Caco-2 (cell line): ENCODE data around the gene YIPF1. TPM values are rescaled to one million over a fixed set of nuclear protein-coding genes. Genes with fewer than 3 reads are reported as not detected.

Source experiments
- BruUV-seq: library from RNA; stranded (reverse); fragments of 400-500 nt; replicated peaks from 2 replicates; lab custom pipeline; 2021; lab: Mats Ljungman, UMichigan
- CTCF ChIA-PET: fragments of 300-600 bp; sonication (Branson Sonifier 250); formaldehyde crosslinking; loops from one replicate; lab custom pipeline; 2022; ENCODE audit warnings: antibody characterized with exemption; lab: Charles Lee
- POLR2A ChIA-PET: fragments of 300-600 bp; sonication (Branson Sonifier 250); formaldehyde crosslinking; loops from one replicate; lab custom pipeline; 2022; ENCODE audit warnings: antibody characterized with exemption; lab: Charles Lee
- DNase-seq, 2 experiments: peaks; one replicate each; pipeline versions ENCODE4 v3.0.0 to v3.0.0-alpha.2; 2020 to 2022
- H3K27me3 ChIP-seq: replicated peaks from 2 replicates; pipeline ENCODE4 v1.6.0; 2011; ENCODE audit warnings: low read length; ENCODE audit not compliant: control insufficient read depth, insufficient read depth
- H3K36me3 ChIP-seq: 2 replicates; pipeline ENCODE4 v1.5.1; 2011; ENCODE audit warnings: low read length; ENCODE audit not compliant: control insufficient read depth, insufficient read depth
- H3K4me1 ChIP-seq: fragments of 250-450 bp; sonication (Bioruptor Pico); 2 replicates; pipeline ENCODE4 v1.5.1; 2020; ENCODE audit warnings: mild to moderate bottlenecking
- H3K4me3 ChIP-seq: 2 replicates; pipeline ENCODE4 v1.5.1; 2011; ENCODE audit warnings: low read depth, mild to moderate bottlenecking, control low read depth, low read length
- H3K9me3 ChIP-seq: fragments of 250-450 bp; sonication (Bioruptor Pico); 2 replicates; pipeline ENCODE4 v1.5.1; 2020; ENCODE audit warnings: mild to moderate bottlenecking, moderate library complexity
- H3K27ac Mint-ChIP-seq: one replicate; pipeline ENCODE4 v1.8.0; 2022; ENCODE audit warnings: mixed read lengths; ENCODE audit not compliant: unreplicated experiment
- H3K27me3 Mint-ChIP-seq: one replicate; pipeline ENCODE4 v1.8.0; 2022; ENCODE audit warnings: mixed read lengths; ENCODE audit not compliant: insufficient read depth, unreplicated experiment
- H3K36me3 Mint-ChIP-seq: one replicate; pipeline ENCODE4 v1.8.0; 2022; ENCODE audit warnings: mild to moderate bottlenecking, mixed read lengths; ENCODE audit not compliant: insufficient read depth, unreplicated experiment
- H3K4me1 Mint-ChIP-seq: one replicate; pipeline ENCODE4 v1.8.0; 2022; ENCODE audit warnings: low read depth, mixed read lengths; ENCODE audit not compliant: unreplicated experiment
- H3K4me3 Mint-ChIP-seq: one replicate; pipeline ENCODE4 v1.8.0; 2022; ENCODE audit warnings: mild to moderate bottlenecking, moderate library complexity, mixed read lengths; ENCODE audit not compliant: unreplicated experiment
- H3K9me3 Mint-ChIP-seq: one replicate; pipeline ENCODE4 v1.8.0; 2022; ENCODE audit warnings: mixed read lengths; ENCODE audit not compliant: unreplicated experiment
- CTCF ChIP-seq, 2 experiments: fragments of 200-600 bp in 1 of 2; IDR thresholded peaks; 1 replicate in 1 of 2; 2 replicates in 1 of 2; pipeline versions ENCODE4 v1.5.1 to v1.8.0; 2011 to 2022; ENCODE audit warnings: antibody characterized with exemption in 1 of 2, control low read depth in 1 of 2, inconsistent platforms in 1 of 2, low read depth in 1 of 2, low read length in 1 of 2, mild to moderate bottlenecking in 1 of 2, moderate library complexity in 1 of 2; ENCODE audit not compliant: insufficient read depth in 1 of 2, severe bottlenecking in 1 of 2, unreplicated experiment in 1 of 2
- intact Hi-C: fragments of 100-400 bp; cut with micrococcal nuclease; formaldehyde crosslinking; loops from one replicate; pipeline ENCODE4 v1.10.0; 2022; ENCODE audit not compliant: unreplicated experiment
- total RNA-seq: library from RNA; stranded (reverse); gene quantifications from 2 replicates; pipeline ENCODE4 v1.2.3, GENCODE V29; 2022

YIPF1 gene
- total RNA-seq, 1 experiment from 2014 or later = 17.2 TPM

GRCh38 chr1:53833393-53833792 is 56.2 kb downstream of the YIPF1 start:
- Histone ChIP-seq H3K9me3 (no peaks in the 10 kb centered on the region), H3K36me3 (no peaks in the 10 kb centered on the region), H3K27me3 (no peaks in the 10 kb centered on the region), H3K4me1 (no peaks in the 10 kb centered on the region), H3K4me3 (no peak overlapping the region)
- no peak overlapping the region for H3K27ac Mint-ChIP-seq
- H3K9me3 Mint-ChIP-seq = no peaks in the 10 kb centered on the region
- ChIA-PET CTCF (no interaction called here), POLR2A (no interaction called here)
- TF ChIP-seq CTCF (IDR thresholded peaks at IDR 0.05; ENCODE audit: insufficient read depth in 1 of 2, low read depth in 1 of 2, low read length in 1 of 2, severe bottlenecking in 1 of 2, unreplicated experiment in 1 of 2) = no peak
- no peak for DNase-seq
- H3K27me3 Mint-ChIP-seq = no peaks in the 10 kb centered on the region
- H3K4me1 Mint-ChIP-seq = no peaks in the 10 kb centered on the region
- H3K36me3 Mint-ChIP-seq = peaks cover 21% of the 10 kb centered on the region
- no TSS peak for BruUV-seq
- intact Hi-C loops = no loop called here
- H3K4me3 Mint-ChIP-seq = no peak overlapping the region

GRCh38 chr1:53826367-53826766 is 63.2 kb downstream of the YIPF1 start:
- intact Hi-C loops = no loop called here
- H3K9me3 Mint-ChIP-seq = no peaks in the 10 kb centered on the region
- ChIA-PET CTCF (no interaction called here), POLR2A (no interaction called here)
- H3K27me3 ChIP-seq = no peaks in the 10 kb centered on the region
- no peak overlapping the region for H3K4me3 Mint-ChIP-seq
- H3K36me3 ChIP-seq = no peaks in the 10 kb centered on the region
- no peak for TF ChIP-seq CTCF (IDR thresholded peaks at IDR 0.05; ENCODE audit: insufficient read depth in 1 of 2, low read depth in 1 of 2, low read length in 1 of 2, severe bottlenecking in 1 of 2, unreplicated experiment in 1 of 2)
- H3K36me3 Mint-ChIP-seq = peaks cover 46% of the 10 kb centered on the region
- DNase-seq = no peak
- no peak overlapping the region for H3K4me3 ChIP-seq
- no peak overlapping the region for H3K27ac Mint-ChIP-seq
- no peaks in the 10 kb centered on the region for H3K4me1 ChIP-seq
- H3K9me3 ChIP-seq = no peaks in the 10 kb centered on the region
- no TSS peak for BruUV-seq
- no peaks in the 10 kb centered on the region for H3K4me1 Mint-ChIP-seq
- no peaks in the 10 kb centered on the region for H3K27me3 Mint-ChIP-seq

- H3K36me3 Mint-ChIP-seq = peaks cover 44% of the 10 kb centered on the region
- Histone ChIP-seq H3K4me1 (no peaks in the 10 kb centered on the region), H3K27me3 (no peaks in the 10 kb centered on the region), H3K4me3 (no peak overlapping the region), H3K9me3 (no peaks in the 10 kb centered on the region), H3K36me3 (no peaks in the 10 kb centered on the region)
- no peaks in the 10 kb centered on the region for H3K9me3 Mint-ChIP-seq
- intact Hi-C loops = no loop called here
- no peak for DNase-seq
- CTCF ChIA-PET = no interaction called here
- no TSS peak for BruUV-seq
- no peaks in the 10 kb centered on the region for H3K4me1 Mint-ChIP-seq
- no peak overlapping the region for H3K27ac Mint-ChIP-seq
- no peaks in the 10 kb centered on the region for H3K27me3 Mint-ChIP-seq
- TF ChIP-seq CTCF (IDR thresholded peaks at IDR 0.05; ENCODE audit: insufficient read depth in 1 of 2, low read depth in 1 of 2, low read length in 1 of 2, severe bottlenecking in 1 of 2, unreplicated experiment in 1 of 2) = no peak
- no peak overlapping the region for H3K4me3 Mint-ChIP-seq
- POLR2A ChIA-PET = no interaction called here
These were observed 64.3 kb downstream of the YIPF1 start for GRCh38 chr1:53825306-53825705.
